ENCODE results near the gene DBNDD1.

The DBNDD1 gene

DNA sequence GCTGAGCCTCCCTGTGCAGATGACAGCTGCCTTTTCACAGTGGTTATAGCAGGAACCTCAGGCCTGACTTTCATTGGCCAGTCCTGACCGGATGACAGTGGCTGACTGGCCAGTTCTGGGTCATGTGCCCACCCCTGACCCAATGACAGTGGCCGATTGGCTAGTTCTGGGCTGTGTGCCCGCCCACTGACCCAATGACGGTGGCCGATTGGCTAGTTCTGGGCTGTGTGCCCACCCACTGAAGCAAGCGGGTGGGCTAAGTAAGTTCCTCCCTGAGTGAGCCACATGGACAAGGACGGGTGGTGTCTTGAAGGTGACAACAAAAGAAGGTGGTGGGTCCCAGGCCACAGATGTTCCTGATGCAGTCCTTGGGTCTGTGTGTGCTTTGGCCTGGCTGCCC is 61.2 kb downstream of the DBNDD1 start:
- TF ChIP-seq TAF1 (IDR thresholded peaks at IDR 0.05; ENCODE audit: borderline replicate concordance, insufficient read depth, low read length) (no peak), SIN3A (IDR thresholded peaks at IDR 0.05; ENCODE audit: borderline replicate concordance, insufficient read depth, low read length) (no peak), POLR2AphosphoS5 (IDR thresholded peaks at IDR 0.05; ENCODE audit: low read depth, low read length) (no peak), FOXP2 (optimal IDR thresholded peaks at IDR 0.05; ENCODE audit: borderline replicate concordance, extremely low read depth, extremely low read length, insufficient read depth) (no peak)
- TF ChIP-seq, protein P1, sequence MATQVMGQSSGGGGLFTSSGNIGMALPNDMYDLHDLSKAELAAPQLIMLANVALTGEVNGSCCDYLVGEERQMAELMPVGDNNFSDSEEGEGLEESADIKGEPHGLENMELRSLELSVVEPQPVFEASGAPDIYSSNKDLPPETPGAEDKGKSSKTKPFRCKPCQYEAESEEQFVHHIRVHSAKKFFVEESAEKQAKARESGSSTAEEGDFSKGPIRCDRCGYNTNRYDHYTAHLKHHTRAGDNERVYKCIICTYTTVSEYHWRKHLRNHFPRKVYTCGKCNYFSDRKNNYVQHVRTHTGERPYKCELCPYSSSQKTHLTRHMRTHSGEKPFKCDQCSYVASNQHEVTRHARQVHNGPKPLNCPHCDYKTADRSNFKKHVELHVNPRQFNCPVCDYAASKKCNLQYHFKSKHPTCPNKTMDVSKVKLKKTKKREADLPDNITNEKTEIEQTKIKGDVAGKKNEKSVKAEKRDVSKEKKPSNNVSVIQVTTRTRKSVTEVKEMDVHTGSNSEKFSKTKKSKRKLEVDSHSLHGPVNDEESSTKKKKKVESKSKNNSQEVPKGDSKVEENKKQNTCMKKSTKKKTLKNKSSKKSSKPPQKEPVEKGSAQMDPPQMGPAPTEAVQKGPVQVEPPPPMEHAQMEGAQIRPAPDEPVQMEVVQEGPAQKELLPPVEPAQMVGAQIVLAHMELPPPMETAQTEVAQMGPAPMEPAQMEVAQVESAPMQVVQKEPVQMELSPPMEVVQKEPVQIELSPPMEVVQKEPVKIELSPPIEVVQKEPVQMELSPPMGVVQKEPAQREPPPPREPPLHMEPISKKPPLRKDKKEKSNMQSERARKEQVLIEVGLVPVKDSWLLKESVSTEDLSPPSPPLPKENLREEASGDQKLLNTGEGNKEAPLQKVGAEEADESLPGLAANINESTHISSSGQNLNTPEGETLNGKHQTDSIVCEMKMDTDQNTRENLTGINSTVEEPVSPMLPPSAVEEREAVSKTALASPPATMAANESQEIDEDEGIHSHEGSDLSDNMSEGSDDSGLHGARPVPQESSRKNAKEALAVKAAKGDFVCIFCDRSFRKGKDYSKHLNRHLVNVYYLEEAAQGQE (IDR thresholded peaks at IDR 0.05; ENCODE audit: insufficient read depth in 1 of 2, low read depth in 2 of 2, low read length in 2 of 2): no peak

DNA sequence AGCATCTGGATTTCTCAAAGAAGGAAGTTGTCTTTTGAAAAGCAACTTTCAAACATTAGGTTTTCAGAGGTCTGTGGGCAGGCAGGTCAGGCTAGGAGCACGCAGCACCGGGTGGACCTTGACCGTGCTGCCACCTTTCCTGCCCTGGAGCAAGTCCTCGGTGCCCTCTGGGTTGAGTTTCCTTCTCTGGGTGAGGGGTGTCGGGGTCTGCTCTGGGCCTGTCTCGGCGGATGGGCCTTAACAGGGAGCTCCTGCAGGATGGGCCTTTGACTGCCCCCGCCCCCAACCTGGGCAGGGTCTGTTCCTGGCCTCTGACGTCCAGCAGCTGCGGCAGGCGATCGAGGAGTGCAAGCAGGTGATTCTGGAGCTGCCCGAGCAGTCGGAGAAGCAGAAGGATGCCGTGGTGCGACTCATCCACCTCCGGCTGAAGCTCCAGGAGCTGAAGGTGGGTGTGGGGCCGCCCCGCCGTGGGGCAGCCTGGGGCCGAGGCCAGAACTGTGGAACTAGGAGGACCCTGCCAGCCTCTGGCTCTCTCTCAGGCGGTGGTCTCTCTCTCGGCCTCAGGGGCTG is 62.0 kb downstream of the DBNDD1 start:
- TF ChIP-seq FOXP2 (optimal IDR thresholded peaks at IDR 0.05; ENCODE audit: borderline replicate concordance, extremely low read depth, extremely low read length, insufficient read depth) (no peak), POLR2AphosphoS5 (IDR thresholded peaks at IDR 0.05; ENCODE audit: low read depth, low read length) (no peak), SIN3A (IDR thresholded peaks at IDR 0.05; ENCODE audit: borderline replicate concordance, insufficient read depth, low read length) (no peak), TAF1 (IDR thresholded peaks at IDR 0.05; ENCODE audit: borderline replicate concordance, insufficient read depth, low read length) (no peak)
- TF ChIP-seq, protein P1 (IDR thresholded peaks at IDR 0.05; ENCODE audit: insufficient read depth in 1 of 2, low read depth in 2 of 2, low read length in 2 of 2): no peak

DNA sequence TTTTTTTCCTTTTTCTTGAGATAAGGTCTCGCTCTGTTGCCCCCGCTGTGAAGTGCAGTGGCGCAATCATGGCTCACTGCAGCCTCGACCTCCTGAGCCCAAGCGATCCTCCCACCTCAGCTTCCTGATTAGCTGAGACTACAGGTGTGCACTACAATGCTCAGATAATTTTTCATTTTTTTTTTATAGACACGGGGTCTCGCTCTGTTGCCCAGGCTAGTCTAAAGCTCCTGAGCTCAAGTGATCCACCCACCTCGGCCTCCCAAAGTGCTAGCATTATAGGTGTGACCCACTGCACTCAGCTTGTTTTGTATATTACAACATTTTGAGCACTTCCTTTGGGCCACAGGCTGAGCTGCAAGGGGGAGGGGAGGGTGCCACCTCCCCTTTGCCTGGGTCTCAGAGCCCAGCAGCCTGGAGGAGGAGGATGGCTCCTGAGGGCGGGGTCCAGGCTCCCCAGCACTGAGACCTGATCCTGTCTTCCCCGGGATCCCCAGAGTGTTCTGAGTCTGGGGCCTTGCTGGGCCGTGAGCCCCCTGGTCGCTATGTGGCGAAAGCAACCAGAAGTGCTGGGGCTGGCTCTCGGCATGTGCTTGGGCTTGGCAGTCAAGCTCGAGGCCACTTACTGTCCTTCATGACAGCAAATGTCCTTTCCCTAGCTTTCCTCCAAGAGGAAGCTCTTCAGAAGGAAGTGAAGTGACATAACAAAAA is 62.6 kb downstream of the DBNDD1 start:
- TF ChIP-seq TAF1 (IDR thresholded peaks at IDR 0.05; ENCODE audit: borderline replicate concordance, insufficient read depth, low read length) (no peak), POLR2AphosphoS5 (IDR thresholded peaks at IDR 0.05; ENCODE audit: low read depth, low read length) (no peak), SIN3A (IDR thresholded peaks at IDR 0.05; ENCODE audit: borderline replicate concordance, insufficient read depth, low read length) (no peak), FOXP2 (optimal IDR thresholded peaks at IDR 0.05; ENCODE audit: borderline replicate concordance, extremely low read depth, extremely low read length, insufficient read depth) (no peak)
- TF ChIP-seq, protein P1 (IDR thresholded peaks at IDR 0.05; ENCODE audit: insufficient read depth in 1 of 2, low read depth in 2 of 2, low read length in 2 of 2): no peak

DNA sequence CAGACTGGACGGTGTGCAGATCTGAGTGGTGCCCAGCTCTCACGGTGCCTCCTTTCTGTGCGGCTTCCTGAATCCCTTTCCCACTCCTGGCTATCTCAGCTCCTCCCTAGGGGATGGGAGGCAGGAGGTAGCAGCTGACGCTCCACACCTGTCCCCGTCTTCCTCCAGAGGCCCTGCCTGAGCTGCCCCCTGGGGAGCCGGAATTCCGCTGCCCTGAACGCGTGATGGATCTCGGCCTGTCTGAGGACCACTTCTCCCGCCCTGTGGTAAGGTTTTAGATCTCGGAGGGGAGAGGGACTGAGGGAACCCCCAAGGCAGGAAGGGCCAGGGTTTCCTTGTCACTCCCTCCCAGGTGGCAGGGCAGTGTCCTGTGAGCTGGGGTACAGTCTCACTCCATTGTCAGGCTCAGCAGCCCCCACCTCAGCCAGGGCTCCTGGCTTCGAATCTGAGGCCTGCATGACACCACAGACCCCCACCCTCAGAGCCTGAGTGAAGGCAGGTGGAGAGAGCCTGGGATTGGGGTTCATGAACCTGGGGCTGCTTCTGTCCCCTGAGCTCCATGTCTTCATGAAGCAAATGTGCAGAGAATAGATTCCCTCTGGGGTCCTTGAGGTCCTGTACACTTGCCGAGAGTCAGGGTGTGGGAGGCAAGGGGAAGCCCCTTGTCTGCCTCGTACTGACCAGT is 64.1 kb downstream of the DBNDD1 start:
- TF ChIP-seq FOXP2 (optimal IDR thresholded peaks at IDR 0.05; ENCODE audit: borderline replicate concordance, extremely low read depth, extremely low read length, insufficient read depth) (no peak), POLR2AphosphoS5 (IDR thresholded peaks at IDR 0.05; ENCODE audit: low read depth, low read length) (no peak), SIN3A (IDR thresholded peaks at IDR 0.05; ENCODE audit: borderline replicate concordance, insufficient read depth, low read length) (no peak), TAF1 (IDR thresholded peaks at IDR 0.05; ENCODE audit: borderline replicate concordance, insufficient read depth, low read length) (no peak)
- TF ChIP-seq, protein P1 (IDR thresholded peaks at IDR 0.05; ENCODE audit: insufficient read depth in 1 of 2, low read depth in 2 of 2, low read length in 2 of 2): no peak

Data from PFSK-1 (cell line).